ENCODE data around the gene RAB2B.

Gene RAB2B

GRCh38 chr14:21524575-21525490 is 48.1 kb upstream of the RAB2B start:
- no peak for TF ChIP-seq FOXM1 (IDR thresholded peaks at IDR 0.05; ENCODE audit: borderline replicate concordance, low read depth)
- TF ChIP-seq, protein P1, sequence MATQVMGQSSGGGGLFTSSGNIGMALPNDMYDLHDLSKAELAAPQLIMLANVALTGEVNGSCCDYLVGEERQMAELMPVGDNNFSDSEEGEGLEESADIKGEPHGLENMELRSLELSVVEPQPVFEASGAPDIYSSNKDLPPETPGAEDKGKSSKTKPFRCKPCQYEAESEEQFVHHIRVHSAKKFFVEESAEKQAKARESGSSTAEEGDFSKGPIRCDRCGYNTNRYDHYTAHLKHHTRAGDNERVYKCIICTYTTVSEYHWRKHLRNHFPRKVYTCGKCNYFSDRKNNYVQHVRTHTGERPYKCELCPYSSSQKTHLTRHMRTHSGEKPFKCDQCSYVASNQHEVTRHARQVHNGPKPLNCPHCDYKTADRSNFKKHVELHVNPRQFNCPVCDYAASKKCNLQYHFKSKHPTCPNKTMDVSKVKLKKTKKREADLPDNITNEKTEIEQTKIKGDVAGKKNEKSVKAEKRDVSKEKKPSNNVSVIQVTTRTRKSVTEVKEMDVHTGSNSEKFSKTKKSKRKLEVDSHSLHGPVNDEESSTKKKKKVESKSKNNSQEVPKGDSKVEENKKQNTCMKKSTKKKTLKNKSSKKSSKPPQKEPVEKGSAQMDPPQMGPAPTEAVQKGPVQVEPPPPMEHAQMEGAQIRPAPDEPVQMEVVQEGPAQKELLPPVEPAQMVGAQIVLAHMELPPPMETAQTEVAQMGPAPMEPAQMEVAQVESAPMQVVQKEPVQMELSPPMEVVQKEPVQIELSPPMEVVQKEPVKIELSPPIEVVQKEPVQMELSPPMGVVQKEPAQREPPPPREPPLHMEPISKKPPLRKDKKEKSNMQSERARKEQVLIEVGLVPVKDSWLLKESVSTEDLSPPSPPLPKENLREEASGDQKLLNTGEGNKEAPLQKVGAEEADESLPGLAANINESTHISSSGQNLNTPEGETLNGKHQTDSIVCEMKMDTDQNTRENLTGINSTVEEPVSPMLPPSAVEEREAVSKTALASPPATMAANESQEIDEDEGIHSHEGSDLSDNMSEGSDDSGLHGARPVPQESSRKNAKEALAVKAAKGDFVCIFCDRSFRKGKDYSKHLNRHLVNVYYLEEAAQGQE (IDR thresholded peaks at IDR 0.05; ENCODE audit: low read depth) = no peak
- TF ChIP-seq CEBPB (IDR thresholded peaks at IDR 0.05) = no peak
- TF ChIP-seq YY1 (IDR thresholded peaks at IDR 0.05; ENCODE audit: low read depth) = no peak
- no peak for TF ChIP-seq TAF1 (IDR thresholded peaks at IDR 0.05; ENCODE audit: low read depth)
- TF ChIP-seq, protein P2, sequence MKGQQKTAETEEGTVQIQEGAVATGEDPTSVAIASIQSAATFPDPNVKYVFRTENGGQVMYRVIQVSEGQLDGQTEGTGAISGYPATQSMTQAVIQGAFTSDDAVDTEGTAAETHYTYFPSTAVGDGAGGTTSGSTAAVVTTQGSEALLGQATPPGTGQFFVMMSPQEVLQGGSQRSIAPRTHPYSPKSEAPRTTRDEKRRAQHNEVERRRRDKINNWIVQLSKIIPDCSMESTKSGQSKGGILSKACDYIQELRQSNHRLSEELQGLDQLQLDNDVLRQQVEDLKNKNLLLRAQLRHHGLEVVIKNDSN (IDR thresholded peaks at IDR 0.05) = no peak
- TF ChIP-seq TCF12 (IDR thresholded peaks at IDR 0.05; ENCODE audit: low read depth) = no peak

GRCh38 chr14:21523203-21523602 is 46.4 kb upstream of the RAB2B start:
- TF ChIP-seq NFIC (IDR thresholded peaks at IDR 0.05) (no peak), EP300 (IDR thresholded peaks at IDR 0.05; ENCODE audit: borderline replicate concordance) (no peak), CREB1 (IDR thresholded peaks at IDR 0.05; ENCODE audit: low read depth) (no peak), TCF12 (IDR thresholded peaks at IDR 0.05; ENCODE audit: low read depth) (no peak), RAD21 (IDR thresholded peaks at IDR 0.05; ENCODE audit: low read depth) (no peak), CEBPB (IDR thresholded peaks at IDR 0.05) (no peak), TAF1 (IDR thresholded peaks at IDR 0.05; ENCODE audit: low read depth) (no peak)

DNA sequence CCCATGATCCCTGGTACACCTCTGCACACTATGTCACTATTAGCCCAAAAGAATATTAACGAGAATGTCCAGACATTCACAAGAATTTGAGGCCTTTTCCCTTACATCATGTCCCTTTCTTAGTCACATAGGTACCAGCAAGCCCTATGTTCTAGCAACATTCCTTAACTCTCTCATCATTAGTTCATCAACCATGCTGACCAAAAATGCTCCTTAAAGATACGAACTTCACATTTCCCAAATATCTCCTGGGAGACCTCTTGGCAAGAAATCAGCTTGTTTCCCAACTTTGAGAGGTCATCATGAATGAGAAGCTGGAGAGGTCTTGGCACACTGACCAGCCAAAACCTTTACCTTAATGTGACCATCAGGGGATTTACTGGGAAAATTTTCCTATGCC is 44.7 kb upstream of the RAB2B start:
- no peak for TF ChIP-seq YY1 (IDR thresholded peaks at IDR 0.05; ENCODE audit: low read depth)
- no peak for TF ChIP-seq TCF12 (IDR thresholded peaks at IDR 0.05; ENCODE audit: low read depth)
- no peak for TF ChIP-seq CREB1 (IDR thresholded peaks at IDR 0.05; ENCODE audit: low read depth)
- TF ChIP-seq, protein P1 (IDR thresholded peaks at IDR 0.05; ENCODE audit: low read depth) = no peak
- TF ChIP-seq MAX (IDR thresholded peaks at IDR 0.05) = no peak
- TF ChIP-seq RAD21 (IDR thresholded peaks at IDR 0.05; ENCODE audit: low read depth) = no peak
- no peak for TF ChIP-seq EGR1 (IDR thresholded peaks at IDR 0.05)
- TF ChIP-seq FOXM1 (IDR thresholded peaks at IDR 0.05; ENCODE audit: borderline replicate concordance, low read depth) = no peak
- no peak for TF ChIP-seq ZBTB7A (IDR thresholded peaks at IDR 0.05; ENCODE audit: low read depth)
- TF ChIP-seq, protein P2 (IDR thresholded peaks at IDR 0.05) = no peak
- TF ChIP-seq TEAD4 (IDR thresholded peaks at IDR 0.05) = no peak
- TF ChIP-seq CEBPB (IDR thresholded peaks at IDR 0.05) = no peak
- TF ChIP-seq TAF1 (IDR thresholded peaks at IDR 0.05; ENCODE audit: low read depth) = no peak
- TF ChIP-seq NFIC (IDR thresholded peaks at IDR 0.05) = no peak
- TF ChIP-seq EP300 (IDR thresholded peaks at IDR 0.05; ENCODE audit: borderline replicate concordance) = no peak

GRCh38 chr14:21520767-21521166 is 44.0 kb upstream of the RAB2B start:
- TF ChIP-seq NFIC (IDR thresholded peaks at IDR 0.05) = no peak
- no peak for TF ChIP-seq EGR1 (IDR thresholded peaks at IDR 0.05)
- TF ChIP-seq TAF1 (IDR thresholded peaks at IDR 0.05; ENCODE audit: low read depth) = no peak
- no peak for TF ChIP-seq TCF12 (IDR thresholded peaks at IDR 0.05; ENCODE audit: low read depth)
- TF ChIP-seq, protein P2 (IDR thresholded peaks at IDR 0.05) = no peak
- no peak for TF ChIP-seq ZBTB7A (IDR thresholded peaks at IDR 0.05; ENCODE audit: low read depth)
- TF ChIP-seq RAD21 (IDR thresholded peaks at IDR 0.05; ENCODE audit: low read depth) = no peak
- TF ChIP-seq CREB1 (IDR thresholded peaks at IDR 0.05; ENCODE audit: low read depth) = no peak
- no peak for TF ChIP-seq YY1 (IDR thresholded peaks at IDR 0.05; ENCODE audit: low read depth)
- TF ChIP-seq EP300 (IDR thresholded peaks at IDR 0.05; ENCODE audit: borderline replicate concordance) = no peak
- no peak for TF ChIP-seq FOXM1 (IDR thresholded peaks at IDR 0.05; ENCODE audit: borderline replicate concordance, low read depth)
- no peak for TF ChIP-seq TEAD4 (IDR thresholded peaks at IDR 0.05)

GRCh38 chr14:21518725-21519124 is 42.0 kb upstream of the RAB2B start:
- TF ChIP-seq CREB1 (IDR thresholded peaks at IDR 0.05; ENCODE audit: low read depth) = no peak
- no peak for TF ChIP-seq YY1 (IDR thresholded peaks at IDR 0.05; ENCODE audit: low read depth)
- TF ChIP-seq, protein P2 (IDR thresholded peaks at IDR 0.05) = no peak
- TF ChIP-seq NFIC (IDR thresholded peaks at IDR 0.05) = no peak
- TF ChIP-seq EGR1 (IDR thresholded peaks at IDR 0.05) = no peak
- TF ChIP-seq FOXM1 (IDR thresholded peaks at IDR 0.05; ENCODE audit: borderline replicate concordance, low read depth) = no peak
- TF ChIP-seq, protein P1 (IDR thresholded peaks at IDR 0.05; ENCODE audit: low read depth) = no peak
- TF ChIP-seq TEAD4 (IDR thresholded peaks at IDR 0.05) = no peak
- TF ChIP-seq TAF1 (IDR thresholded peaks at IDR 0.05; ENCODE audit: low read depth) = no peak
- TF ChIP-seq MAX (IDR thresholded peaks at IDR 0.05) = no peak
- no peak for TF ChIP-seq TCF12 (IDR thresholded peaks at IDR 0.05; ENCODE audit: low read depth)
- no peak for TF ChIP-seq ZBTB7A (IDR thresholded peaks at IDR 0.05; ENCODE audit: low read depth)

Data from Ishikawa (cell line).